ENCODE data around the gene MEGF8.

MEGF8 gene

DNA sequence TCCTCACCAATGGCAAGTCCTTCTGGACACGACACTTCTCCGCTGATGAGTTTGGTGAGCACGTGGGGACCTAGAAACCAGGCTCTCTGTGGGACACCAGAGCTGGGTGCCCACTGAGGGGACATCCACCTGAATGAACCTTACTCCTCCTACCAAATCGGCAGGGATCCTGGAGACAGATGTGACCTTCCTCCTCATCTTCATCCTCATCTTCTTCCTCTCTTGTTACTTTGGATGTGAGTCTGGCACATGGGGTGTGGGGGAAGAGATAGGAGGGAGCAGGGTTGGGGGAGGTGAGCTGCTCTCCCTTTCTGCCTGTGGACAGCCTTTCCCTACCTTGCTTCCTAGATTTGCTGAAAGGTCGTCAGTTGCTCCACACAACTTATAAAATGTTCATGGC, 10.4 kb upstream of the MEGF8 start:
- DNase-seq (ENCODE audit: insufficient read length, low spot score) (no peak), FAIRE-seq (no peak)
- TF ChIP-seq CTCF (IDR thresholded peaks at IDR 0.05; ENCODE audit: insufficient read depth, missing control alignments): no peak

- TF ChIP-seq CTCF (IDR thresholded peaks at IDR 0.05; ENCODE audit: insufficient read depth, missing control alignments): no peak
- no peak for DNase-seq (ENCODE audit: insufficient read length, low spot score)
Measured at GRCh38 chr19:42316223-42317211, 8.9 kb upstream of the MEGF8 start.

DNA sequence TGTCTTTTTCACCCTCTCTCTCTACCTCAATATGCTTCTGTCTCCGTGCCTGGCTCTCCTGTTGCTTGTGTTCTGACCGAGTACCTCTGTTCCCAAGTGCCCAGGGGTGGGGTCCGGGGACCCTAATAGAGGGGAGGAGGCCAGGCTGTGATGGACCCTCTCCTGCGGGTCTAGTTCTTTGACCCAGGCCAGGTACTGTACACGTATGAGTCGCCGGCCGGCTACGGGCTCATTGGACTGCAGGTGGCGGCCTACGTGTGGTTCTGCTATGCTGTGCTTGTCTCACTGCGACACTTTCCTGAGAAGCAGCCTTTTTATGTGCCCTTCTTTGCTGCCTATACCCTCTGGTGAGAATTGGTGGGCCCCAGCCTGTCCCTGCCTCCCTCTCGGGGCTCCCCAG, 7.9 kb upstream of the MEGF8 start:
- TF ChIP-seq CTCF (IDR thresholded peaks at IDR 0.05; ENCODE audit: insufficient read depth, missing control alignments): no peak
- FAIRE-seq (no peak), DNase-seq (ENCODE audit: insufficient read length, low spot score) (no peak)

More at GRCh38 chr19:42316223-42317211, 8.9 kb upstream of the MEGF8 start:
- FAIRE-seq: no peak

GRCh38 chr19:42322305-42322704, 3.1 kb upstream of the MEGF8 start:
- FAIRE-seq: no peak
- TF ChIP-seq CTCF (IDR thresholded peaks at IDR 0.05; ENCODE audit: insufficient read depth, missing control alignments): no peak

GRCh38 chr19:42323473-42323851, 2.0 kb upstream of the MEGF8 start:
- DNase-seq (ENCODE audit: insufficient read length, low spot score): no peak
- FAIRE-seq: no peak

More at GRCh38 chr19:42322305-42322704, 3.1 kb upstream of the MEGF8 start:
- DNase-seq (ENCODE audit: insufficient read length, low spot score): no peak

DNA sequence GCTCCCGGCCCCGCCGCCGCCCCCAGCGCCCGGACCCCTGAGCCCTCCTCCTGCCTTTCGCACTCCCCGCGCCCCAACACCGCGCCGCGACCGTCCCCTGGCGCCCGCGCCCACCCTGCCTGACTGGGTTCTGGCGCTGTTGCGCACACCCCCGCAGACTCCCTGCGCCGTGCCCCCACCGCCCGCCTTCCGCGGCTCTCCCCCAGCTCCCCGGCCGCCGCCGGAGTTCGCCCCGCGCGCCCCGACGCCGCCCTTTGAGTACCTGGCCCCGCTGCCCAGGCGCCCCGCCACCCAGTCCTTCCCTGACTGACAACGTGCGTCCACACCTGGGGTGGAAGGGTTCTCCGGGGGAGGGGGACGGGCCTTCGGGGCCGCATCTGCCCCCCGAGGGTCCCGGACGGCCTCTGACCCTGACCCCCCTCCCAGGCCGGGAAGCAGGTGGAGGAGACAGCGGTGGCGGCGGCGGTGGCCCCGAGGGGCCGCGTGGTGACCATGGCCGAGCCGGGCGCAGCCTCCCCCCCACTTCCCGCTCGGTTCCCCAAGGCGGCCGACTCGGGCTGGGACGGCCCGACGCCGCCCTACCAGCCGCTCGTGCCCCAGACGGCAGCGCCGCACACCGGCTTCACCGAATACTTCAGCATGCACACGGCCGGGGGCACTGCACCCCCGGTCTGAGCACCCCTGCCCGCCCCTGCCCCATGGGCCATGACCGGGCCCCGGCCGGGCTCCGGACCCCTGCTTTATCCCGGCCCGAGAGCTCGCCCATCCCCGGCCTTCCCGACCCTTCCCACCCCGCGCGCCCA, 1.4 kb upstream of the MEGF8 start:
- FAIRE-seq: no peak
- no peak for TF ChIP-seq CTCF (IDR thresholded peaks at IDR 0.05; ENCODE audit: insufficient read depth, missing control alignments)
- DNase-seq (ENCODE audit: insufficient read length, low spot score): no peak

More at GRCh38 chr19:42323473-42323851, 2.0 kb upstream of the MEGF8 start:
- TF ChIP-seq CTCF (IDR thresholded peaks at IDR 0.05; ENCODE audit: insufficient read depth, missing control alignments): no peak

Measured in D721Med (cell line).